AG04450 (cell line): ENCODE measurements around the gene ZBTB20. TPM values are rescaled to one million over a fixed set of nuclear protein-coding genes. Genes with fewer than 3 reads are reported as not detected.

Experiments
- CTCF ChIA-PET: fragments of 300-600, 350-600 bp; formaldehyde crosslinking; extraction: SDS; loops from one replicate; lab custom pipeline; 2022; ENCODE audit warnings: antibody characterized with exemption, inconsistent platforms; lab: Charles Lee
- POLR2A ChIA-PET: fragments of 350-600 bp; formaldehyde crosslinking; extraction: SDS; loops from one replicate; lab custom pipeline; 2021; ENCODE audit warnings: antibody characterized with exemption, inconsistent platforms; lab: Yijun Ruan, JAX
- DNase-seq: peaks from one replicate; pipeline ENCODE4 v3.0.0-alpha.2; 2011; ENCODE audit warnings: low read depth, low spot score
- H3K27ac ChIP-seq: one replicate; pipeline ENCODE4 v1.5.1; 2012; ENCODE audit warnings: low read depth, low read length, control low read depth
- H3K27me3 ChIP-seq: one replicate; pipeline ENCODE4 v1.6.0; 2012; ENCODE audit warnings: low read length; ENCODE audit not compliant: control insufficient read depth, insufficient read depth
- H3K4me3 ChIP-seq: 2 replicates; pipeline ENCODE4 v1.5.1; 2011; ENCODE audit warnings: mild to moderate bottlenecking, low read depth, low read length, control low read depth
- H3K9me3 ChIP-seq: 2 replicates; pipeline ENCODE4 v1.5.1; 2012; ENCODE audit warnings: low read length; ENCODE audit not compliant: control insufficient read depth, insufficient read depth
- CTCF ChIP-seq: IDR thresholded peaks from 2 replicates; pipeline ENCODE4 v1.5.1; 2011; ENCODE audit warnings: low read depth, low read length, control low read depth, inconsistent platforms
- polyA plus RNA-seq: library from polyadenylated mRNA; depleted of rRNA; stranded (reverse); fragments of >200 nt; gene quantifications from 2 replicates; pipeline ENCODE4 v1.2.3, GENCODE V29; 2011

ZBTB20 gene
- polyA plus RNA-seq, 1 experiment = 3.0 TPM

DNA sequence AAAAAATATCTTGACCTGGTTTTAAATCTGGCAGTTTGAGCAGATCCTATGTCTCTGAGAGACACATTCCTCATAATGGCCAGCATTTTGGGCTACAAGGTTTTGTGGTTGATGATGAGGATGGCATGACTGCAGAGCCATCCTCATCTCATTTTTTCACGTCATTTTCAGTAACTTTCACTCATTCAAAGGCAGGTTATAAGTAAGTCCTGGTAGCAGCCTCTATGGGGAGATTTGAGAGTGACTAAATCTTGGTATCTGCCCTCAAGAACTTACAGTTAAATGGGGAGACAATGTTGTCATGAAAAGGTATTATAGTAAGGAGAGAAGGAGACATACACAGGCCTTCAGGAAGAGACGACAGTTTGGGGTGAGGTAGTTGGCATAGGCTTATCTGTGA, 838.7 kb downstream of the ZBTB20 start:
- no peak for DNase-seq
- peaks cover 2% of the 10 kb centered on the region for H3K27me3 ChIP-seq
- no peak overlapping the region for H3K27ac ChIP-seq
- no peak overlapping the region for H3K4me3 ChIP-seq
- ChIA-PET POLR2A (no interaction called here), CTCF (interaction anchor here (1.5 kb wide), 1 partner anchor 18 kb away, joined by 9 read pairs; no protein-coding TSS in a partner anchor)
- no peaks in the 10 kb centered on the region for H3K9me3 ChIP-seq
- TF ChIP-seq CTCF = no peak

DNA sequence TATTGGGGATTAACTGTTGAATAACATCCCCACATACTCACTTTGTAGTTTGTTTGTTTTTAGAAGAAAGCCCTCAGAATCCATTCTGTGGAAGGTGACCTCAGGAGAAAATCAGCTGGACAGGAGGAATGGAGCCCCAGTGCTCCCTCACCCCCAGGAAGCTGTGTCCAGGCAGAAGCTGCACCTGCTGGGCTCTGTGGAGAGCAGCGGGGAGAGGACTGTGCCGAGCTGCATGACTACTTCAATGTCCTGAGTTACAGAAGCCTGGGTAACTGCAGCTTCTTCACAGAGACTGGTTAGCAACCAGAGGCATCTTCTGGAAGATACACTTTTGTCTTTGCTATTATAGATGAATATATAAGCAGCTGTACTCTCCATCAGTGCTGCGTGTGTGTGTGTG, 839.3 kb downstream of the ZBTB20 start:
- TF ChIP-seq CTCF = no peak
- H3K27ac ChIP-seq = no peak overlapping the region
- H3K9me3 ChIP-seq = no peaks in the 10 kb centered on the region
- ChIA-PET CTCF (interaction anchor here (1.5 kb wide), 1 partner anchor 17 kb away, joined by 9 read pairs; no protein-coding TSS in a partner anchor), POLR2A (no interaction called here)
- no peak for DNase-seq
- H3K4me3 ChIP-seq = no peak overlapping the region
- H3K27me3 ChIP-seq = peaks cover 2% of the 10 kb centered on the region

GRCh38 chr3:114307222-114307830, 839.8 kb downstream of the ZBTB20 start:
- no peak for TF ChIP-seq CTCF
- H3K27me3 ChIP-seq = peaks cover 2% of the 10 kb centered on the region
- no peak overlapping the region for H3K27ac ChIP-seq
- DNase-seq = no peak
- CTCF ChIA-PET = interaction anchor here (0.5 to 1.5 kb wide), 2 partner anchors 17 to 469 kb away, joined by 5 to 9 read pairs; no protein-coding TSS in a partner anchor
- H3K4me3 ChIP-seq = no peak overlapping the region
- POLR2A ChIA-PET = no interaction called here
- H3K9me3 ChIP-seq = no peaks in the 10 kb centered on the region

- peaks cover 5% of the 10 kb centered on the region for H3K27me3 ChIP-seq
- no peak overlapping the region for H3K4me3 ChIP-seq
- ChIA-PET POLR2A (no interaction called here), CTCF (interaction anchor here (0.6 to 2.1 kb wide), 3 partner anchors 9 to 138 kb away, joined by 3 to 13 read pairs (median 3); no protein-coding TSS in a partner anchor)
- H3K27ac ChIP-seq = no peak overlapping the region
- no peaks in the 10 kb centered on the region for H3K9me3 ChIP-seq
- no peak for DNase-seq
- TF ChIP-seq CTCF = no peak
Observed at GRCh38 chr3:114299941-114300624, 847.0 kb downstream of the ZBTB20 start.

DNA sequence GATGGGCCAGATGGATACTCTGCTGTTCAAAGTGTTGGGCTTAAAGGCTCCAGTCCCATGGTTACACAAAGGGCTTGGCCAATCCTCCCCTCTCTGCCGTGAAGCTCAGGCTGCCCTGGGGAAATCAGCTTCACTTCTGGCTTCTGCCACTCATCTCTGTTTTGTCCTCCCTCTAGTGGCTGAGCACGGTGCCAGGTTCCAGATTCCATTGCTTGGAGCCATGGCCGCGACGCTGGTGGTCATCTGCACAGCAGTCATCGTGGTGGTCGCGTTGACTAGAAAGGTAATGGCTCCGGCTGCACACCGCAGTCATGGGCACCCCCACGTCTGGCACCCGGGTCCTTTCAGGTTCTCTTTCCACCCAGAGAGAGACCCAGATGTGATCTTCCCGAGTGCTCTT, 847.7 kb downstream of the ZBTB20 start:
- Histone ChIP-seq H3K9me3 (no peaks in the 10 kb centered on the region), H3K4me3 (no peak overlapping the region), H3K27me3 (peaks cover 5% of the 10 kb centered on the region), H3K27ac (no peak overlapping the region)
- ChIA-PET CTCF (interaction anchor here (0.7 to 2.1 kb wide), 2 partner anchors 9 to 14 kb away, joined by 4 to 13 read pairs; no protein-coding TSS in a partner anchor), POLR2A (no interaction called here)
- no peak for DNase-seq
- TF ChIP-seq CTCF = peak; percentile 35; the same call in 1 of the 2 replicates
